Ascending aorta (tissue), 2 donors: Measurements from ENCODE around the gene CRYBG3. TPM values are rescaled to one million over a fixed set of nuclear protein-coding genes. Genes with fewer than 3 reads are reported as not detected.

Experiments
- DNase-seq, 2 donors: peaks; one replicate each; pipeline ENCODE4 v3.0.0-alpha.2; 2019; ENCODE audit warnings: low spot score in 2 of 2
- H3K27ac ChIP-seq, 2 donors: fragments of 200-600 bp; sonication (generic); one replicate each; pipeline ENCODE4 v1.5.1; 2016 to 2017; ENCODE audit warnings: mild to moderate bottlenecking in 1 of 2
- H3K27me3 ChIP-seq: fragments of 200-600 bp; sonication (generic); one replicate; pipeline ENCODE4 v1.5.1; 2017
- H3K36me3 ChIP-seq, 2 donors: fragments of 200-600 bp; sonication (generic); one replicate each; pipeline ENCODE4 v1.5.1; 2016
- H3K4me1 ChIP-seq, 2 donors: fragments of 200-600 bp; sonication (generic); one replicate each; pipeline ENCODE4 v1.5.1; 2016 to 2017; ENCODE audit warnings: mild to moderate bottlenecking in 1 of 2
- H3K4me3 ChIP-seq, 2 donors: fragments of 200-600 bp; sonication (generic); one replicate each; pipeline ENCODE4 v1.5.1; 2016 to 2017; ENCODE audit warnings: mild to moderate bottlenecking in 1 of 2
- H3K9me3 ChIP-seq, 2 donors: fragments of 200-600 bp; sonication (generic); one replicate each; pipeline ENCODE4 v1.5.1; 2016
- CTCF ChIP-seq, 3 experiments: fragments of 200-600 bp in 2 of 3; fragments of 450-650 bp in 1 of 3; sonication (generic) in 2 of 3; IDR thresholded peaks; one replicate each; pipeline ENCODE4 v1.5.1; 2016 to 2019; ENCODE audit warnings: antibody characterized with exemption in 3 of 3, mild to moderate bottlenecking in 1 of 3, moderate library complexity in 1 of 3
- intact Hi-C: fragments of 100-400 bp; cut with DNase I; formaldehyde crosslinking; loops from one replicate; pipeline ENCODE4 v1.15.1; 2023
- total RNA-seq: library from RNA; depleted of rRNA; stranded (reverse); fragments of >200 nt; gene quantifications from one replicate; pipeline ENCODE4 v1.1.0, GENCODE V29; 2016

The CRYBG3 gene
- total RNA-seq, 1 donor from 2014 or later: 13.2 TPM

DNA sequence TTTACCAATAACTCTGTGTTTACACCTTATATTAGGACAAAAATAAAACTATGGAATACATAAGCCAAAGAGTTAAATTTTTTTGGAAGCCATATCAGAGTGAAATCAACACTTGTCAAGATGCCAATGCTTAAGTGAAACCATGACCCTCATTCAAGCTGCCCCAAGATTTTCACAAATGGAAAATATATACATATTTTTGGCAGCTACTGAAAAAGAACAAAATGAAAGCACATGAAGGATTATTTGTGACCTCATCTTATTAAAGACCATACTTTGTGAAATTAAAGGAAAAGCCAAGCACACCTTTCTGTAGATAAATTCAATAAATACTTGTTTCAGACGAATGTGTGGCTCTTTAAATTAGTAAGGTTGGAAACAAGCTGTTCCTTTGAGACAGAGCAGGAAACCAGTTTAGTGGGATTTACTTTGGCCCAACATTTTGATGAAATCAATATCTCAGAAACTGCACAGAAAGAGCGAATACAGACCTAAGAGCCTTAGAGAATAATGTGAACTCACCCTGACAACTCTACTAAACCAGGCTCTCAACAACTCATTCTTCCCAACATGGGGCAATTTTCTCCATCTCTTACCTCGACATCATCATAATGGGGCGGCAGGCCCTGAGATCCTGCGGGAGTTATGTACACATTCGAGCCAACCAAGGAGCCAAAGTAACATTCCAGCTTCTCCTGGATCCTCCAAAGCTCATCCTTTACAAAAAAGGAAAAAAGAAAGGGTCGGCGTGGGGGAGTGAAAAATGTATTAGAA is 139.4 kb downstream of the CRYBG3 start:
- Histone ChIP-seq H3K4me1 (no peaks in the 10 kb centered on the region), H3K36me3 (peaks cover 0 to 15% of the 10 kb centered on the region in 2 donors), H3K4me3 (no peak overlapping the region), H3K27me3 (no peaks in the 10 kb centered on the region), H3K27ac (no peak overlapping the region), H3K9me3 (no peaks in the 10 kb centered on the region)
- TF ChIP-seq CTCF (IDR thresholded peaks at IDR 0.05): no peak
- no peak for DNase-seq
- intact Hi-C loops: no loop called here

DNA sequence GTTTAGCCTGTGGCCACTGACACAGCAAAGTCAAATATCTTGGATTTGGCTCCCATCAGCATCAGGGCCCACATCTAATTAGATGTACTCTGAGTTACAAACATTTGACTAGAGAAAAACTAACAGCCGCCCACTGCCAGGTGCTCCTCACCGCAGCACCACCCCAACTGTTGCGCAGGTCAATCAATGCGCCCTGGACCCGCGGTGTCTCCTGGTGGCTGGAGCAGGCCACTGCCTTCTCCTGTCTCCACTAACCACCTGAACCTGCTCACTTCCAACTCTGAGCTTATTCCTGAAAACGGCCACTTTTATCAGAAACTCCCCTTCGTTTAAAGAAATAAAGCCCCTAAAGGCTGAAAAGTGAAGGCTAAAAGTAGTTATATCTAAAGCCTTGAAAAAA is 146.2 kb downstream of the CRYBG3 start:
- DNase-seq: no peak
- no peaks in the 10 kb centered on the region for H3K9me3 ChIP-seq
- H3K27ac ChIP-seq: no peak overlapping the region
- H3K27me3 ChIP-seq: no peaks in the 10 kb centered on the region
- TF ChIP-seq CTCF (IDR thresholded peaks at IDR 0.05): no peak
- peaks cover 0 to 9% of the 10 kb centered on the region in 2 donors for H3K36me3 ChIP-seq
- intact Hi-C loops: no loop called here
- H3K4me1 ChIP-seq: peaks cover 0 to 8% of the 10 kb centered on the region in 2 donors
- H3K4me3 ChIP-seq: no peak overlapping the region

DNA sequence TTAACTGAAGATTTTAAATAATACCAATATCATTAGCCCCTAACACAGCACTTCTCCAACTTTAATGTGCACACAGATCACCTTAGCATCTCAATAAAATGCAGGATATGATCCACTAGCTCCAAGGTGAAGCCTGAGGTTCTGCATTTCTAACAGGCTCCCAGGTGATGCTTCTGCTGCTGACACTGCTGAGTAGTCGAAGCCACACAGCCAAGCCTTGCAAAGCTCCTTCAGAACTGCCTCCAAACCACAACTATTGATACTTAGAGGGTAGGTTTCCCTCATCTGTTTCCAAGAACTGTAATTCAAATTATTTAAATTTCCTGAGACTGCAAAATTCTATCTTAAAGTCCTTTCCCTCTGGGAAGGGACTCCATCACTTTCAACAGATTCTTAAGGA is 146.6 kb downstream of the CRYBG3 start:
- peaks cover 0 to 9% of the 10 kb centered on the region in 2 donors for H3K36me3 ChIP-seq
- no peaks in the 10 kb centered on the region for H3K27me3 ChIP-seq
- DNase-seq: no peak
- H3K4me3 ChIP-seq: no peak overlapping the region
- H3K9me3 ChIP-seq: no peaks in the 10 kb centered on the region
- H3K27ac ChIP-seq: no peak overlapping the region
- peaks cover 0 to 8% of the 10 kb centered on the region in 2 donors for H3K4me1 ChIP-seq
- intact Hi-C loops: no loop called here
- no peak for TF ChIP-seq CTCF (IDR thresholded peaks at IDR 0.05)

DNA sequence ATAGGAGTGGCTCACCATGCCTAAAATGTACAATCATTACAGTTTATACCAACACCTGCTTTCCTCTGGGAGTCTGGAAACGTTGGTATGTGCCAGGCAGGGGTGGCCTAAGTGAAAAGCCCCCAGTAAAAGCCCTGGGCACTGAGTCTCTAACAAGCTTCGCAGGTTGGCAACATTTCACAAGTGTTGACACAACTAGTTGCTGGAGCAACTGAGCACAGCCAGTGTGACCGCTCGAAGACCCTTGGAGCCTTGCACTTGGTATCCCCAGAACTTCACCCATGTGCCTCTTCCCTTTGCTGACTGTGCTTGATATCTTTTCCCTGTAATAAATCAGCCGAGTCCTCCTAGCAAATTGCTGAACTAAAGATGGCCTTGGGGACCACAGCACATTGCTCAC is 147.7 kb downstream of the CRYBG3 start:
- no peak overlapping the region for H3K4me3 ChIP-seq
- TF ChIP-seq CTCF (IDR thresholded peaks at IDR 0.05): no peak
- H3K36me3 ChIP-seq: peaks cover 0 to 9% of the 10 kb centered on the region in 2 donors
- no peaks in the 10 kb centered on the region for H3K27me3 ChIP-seq
- no peaks in the 10 kb centered on the region for H3K9me3 ChIP-seq
- no peak for DNase-seq
- no peak overlapping the region for H3K27ac ChIP-seq
- intact Hi-C loops: no loop called here
- H3K4me1 ChIP-seq: peaks cover 0 to 8% of the 10 kb centered on the region in 2 donors

GRCh38 chr3:97970156-97970555 is 148.3 kb downstream of the CRYBG3 start:
- no peak overlapping the region for H3K27ac ChIP-seq
- H3K27me3 ChIP-seq: no peaks in the 10 kb centered on the region
- DNase-seq: no peak
- H3K4me3 ChIP-seq: no peak overlapping the region
- no peak for TF ChIP-seq CTCF (IDR thresholded peaks at IDR 0.05)
- H3K36me3 ChIP-seq: peaks cover 0 to 9% of the 10 kb centered on the region in 2 donors
- intact Hi-C loops: no loop called here
- peaks cover 0 to 8% of the 10 kb centered on the region in 2 donors for H3K4me1 ChIP-seq
- H3K9me3 ChIP-seq: no peaks in the 10 kb centered on the region
